GM19023 (cell line): ENCODE measurements around the gene KCTD17.

ENCODE experiments used
- ATAC-seq: cut with Tn5 transposase; IDR thresholded peaks from one replicate; pipeline ENCODE4 v1.9.1; 2021; ENCODE audit warnings: mild to moderate bottlenecking, moderate library complexity; ENCODE audit not compliant: unreplicated experiment

Gene KCTD17

GRCh38 chr22:37051391-37052385 lies at the start of gene KCTD17:
TSS of gene KCTD17 (plus strand) at chr22:37051742. CDS start at chr22:37051761, 19 bp downstream.
- no peak for ATAC-seq

GRCh38 chr22:37001826-37002225 lies 49.7 kb upstream of the KCTD17 start:
- no peak for ATAC-seq

- no peak for ATAC-seq
These were observed 48.9 kb upstream of the KCTD17 start for GRCh38 chr22:37002633-37003032.

- no peak for ATAC-seq
These were observed 43.9 kb upstream of the KCTD17 start for GRCh38 chr22:37007651-37008050.

GRCh38 chr22:37008365-37008764 lies 43.2 kb upstream of the KCTD17 start:
- no peak for ATAC-seq

GRCh38 chr22:37009490-37009889 lies 42.1 kb upstream of the KCTD17 start:
- ATAC-seq: no peak

- no peak for ATAC-seq
These were observed 41.4 kb upstream of the KCTD17 start for GRCh38 chr22:37010174-37010573.

GRCh38 chr22:37010976-37011375 lies 40.6 kb upstream of the KCTD17 start:
- ATAC-seq: no peak

- no peak for ATAC-seq
These were observed 40.1 kb upstream of the KCTD17 start for GRCh38 chr22:37011472-37011871.

GRCh38 chr22:37012262-37012904 lies 39.2 kb upstream of the KCTD17 start:
- no peak for ATAC-seq

- ATAC-seq: no peak
These were observed 38.6 kb upstream of the KCTD17 start for GRCh38 chr22:37012956-37013355.

- ATAC-seq: no peak
These were observed 37.1 kb upstream of the KCTD17 start for GRCh38 chr22:37014415-37014806.

- ATAC-seq: no peak
These were observed 36.5 kb upstream of the KCTD17 start for GRCh38 chr22:37014835-37015586.

- no peak for ATAC-seq
These were observed 36.0 kb upstream of the KCTD17 start for GRCh38 chr22:37015587-37015878.

- ATAC-seq: no peak
These were observed 35.2 kb upstream of the KCTD17 start for GRCh38 chr22:37016134-37016910.

GRCh38 chr22:37017356-37017755 lies 34.2 kb upstream of the KCTD17 start:
- ATAC-seq: no peak

- ATAC-seq: no peak
These were observed 33.3 kb upstream of the KCTD17 start for GRCh38 chr22:37018086-37018814.

GRCh38 chr22:37018815-37019308 lies 32.7 kb upstream of the KCTD17 start:
- ATAC-seq: peak; percentile 27

GRCh38 chr22:37019309-37020191 lies 32.0 kb upstream of the KCTD17 start, which contains the start of the genes MPST and TST:
TSS of gene MPST (plus strand) at chr22:37019742. CDS start at chr22:37019837, 95 bp downstream.
TSS of gene TST (minus strand) at chr22:37019447. CDS start at chr22:37018732, 715 bp downstream.
- peak; percentile 62 for ATAC-seq
